Sigmoid colon (tissue), 4 donors: ENCODE measurements around the gene DNAJB12.

Experiments
- CTCF ChIP-seq, 4 experiments: fragments of 450-650 bp in 3 of 4; fragments of 200-600 bp in 1 of 4; IDR thresholded peaks; one replicate each; pipeline ENCODE4 v1.5.1; 2016 to 2019; ENCODE audit warnings: antibody characterized with exemption in 4 of 4, mild to moderate bottlenecking in 3 of 4, moderate library complexity in 2 of 4
- POLR2AphosphoS5 ChIP-seq, 4 donors: sonication (generic); formaldehyde crosslinking; IDR thresholded peaks; one replicate each; pipeline ENCODE4 v1.6.1; 2017; ENCODE audit warnings: antibody characterized with exemption in 4 of 4

DNA sequence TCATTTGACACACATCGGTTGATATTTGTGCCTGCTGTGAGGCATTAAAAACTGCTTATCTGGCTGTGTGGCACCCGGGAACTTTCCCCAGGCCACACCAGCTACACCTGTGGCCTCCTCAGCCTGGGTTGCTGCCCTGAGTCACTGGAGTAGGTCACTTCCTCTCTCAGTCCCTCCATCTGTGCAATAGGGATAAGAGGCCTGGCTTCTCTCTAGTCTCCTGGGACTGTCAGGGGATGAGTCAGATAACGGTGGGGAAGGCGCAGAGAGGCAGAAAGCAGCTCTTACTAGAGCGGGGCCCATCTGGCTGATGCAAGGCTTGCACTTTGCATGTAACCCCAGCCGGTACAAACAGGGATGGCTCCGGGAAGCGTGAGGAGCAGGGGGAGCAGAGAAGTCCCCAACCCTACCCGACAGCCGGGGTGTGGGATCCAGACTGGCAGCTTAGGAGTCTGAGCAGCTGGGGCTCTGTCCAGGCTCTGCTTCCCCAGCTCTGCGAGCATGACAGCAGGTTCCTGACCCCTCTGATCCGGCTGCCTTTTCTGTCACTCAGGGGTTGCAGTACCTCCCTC lies 34.0 kb downstream of the DNAJB12 start:
- TF ChIP-seq CTCF (IDR thresholded peaks at IDR 0.05): no peak
- TF ChIP-seq POLR2AphosphoS5 (IDR thresholded peaks at IDR 0.05): peak; percentile 81 to 92 (median 84)
